Renal pelvis (tissue), 4 donors: ENCODE data around the gene DNHD1. TPM values are rescaled to one million over a fixed set of nuclear protein-coding genes. Genes with fewer than 3 reads are reported as not detected.

Experiments used
- DNase-seq: peaks from one replicate; pipeline ENCODE4 v3.0.0-alpha.2; 2013
- polyA plus RNA-seq, 3 donors: library from polyadenylated mRNA; unstranded; fragments of 120-200 nt; gene quantifications; one replicate each; pipeline ENCODE4 v1.2.1, GENCODE V29; 2013; ENCODE audit not compliant: insufficient read length in 3 of 3

The DNHD1 gene
- polyA plus RNA-seq, 3 donors: 5.9 to 13.2 (median 13.0) TPM

- DNase-seq: no peak
Observed at GRCh38 chr11:6557761-6558674, 60.9 kb downstream of the DNHD1 start.

- DNase-seq: no peak
Observed at GRCh38 chr11:6559369-6559768, 62.3 kb downstream of the DNHD1 start.

GRCh38 chr11:6561288-6561687 lies 64.2 kb downstream of the DNHD1 start:
- DNase-seq: no peak

- DNase-seq: no peak
Observed at GRCh38 chr11:6563121-6563619, 66.1 kb downstream of the DNHD1 start.

- DNase-seq: no peak
Observed at GRCh38 chr11:6563667-6564066, 66.6 kb downstream of the DNHD1 start.

GRCh38 chr11:6565325-6565724 lies 68.2 kb downstream of the DNHD1 start:
- DNase-seq: no peak

- no peak for DNase-seq
Observed at GRCh38 chr11:6565988-6566703, 69.1 kb downstream of the DNHD1 start.

- no peak for DNase-seq
Observed at GRCh38 chr11:6566704-6567370, 69.8 kb downstream of the DNHD1 start.

GRCh38 chr11:6567371-6567745 lies 70.3 kb downstream of the DNHD1 start:
- no peak for DNase-seq

GRCh38 chr11:6568191-6568918 lies 71.3 kb downstream of the DNHD1 start:
- peak; percentile 44 for DNase-seq

GRCh38 chr11:6569706-6570105 lies 72.6 kb downstream of the DNHD1 start:
- DNase-seq: no peak

GRCh38 chr11:6570691-6571427 lies 73.8 kb downstream of the DNHD1 start:
- DNase-seq: no peak

GRCh38 chr11:6571434-6572008 lies 74.4 kb downstream of the DNHD1 start:
- no peak for DNase-seq

- no peak for DNase-seq
Observed at GRCh38 chr11:6572215-6572614, 75.1 kb downstream of the DNHD1 start.

GRCh38 chr11:6574816-6575715 lies 78.0 kb downstream of the DNHD1 start:
- DNase-seq: no peak

- DNase-seq: peak; percentile 23
Observed at GRCh38 chr11:6576471-6577373, 79.6 kb downstream of the DNHD1 start.

- no peak for DNase-seq
Observed at GRCh38 chr11:6578134-6578533, 81.1 kb downstream of the DNHD1 start.

- DNase-seq: no peak
Observed at GRCh38 chr11:6579681-6580080, 82.6 kb downstream of the DNHD1 start.
